ENCODE results near the gene PDE6G.

The PDE6G gene

DNA sequence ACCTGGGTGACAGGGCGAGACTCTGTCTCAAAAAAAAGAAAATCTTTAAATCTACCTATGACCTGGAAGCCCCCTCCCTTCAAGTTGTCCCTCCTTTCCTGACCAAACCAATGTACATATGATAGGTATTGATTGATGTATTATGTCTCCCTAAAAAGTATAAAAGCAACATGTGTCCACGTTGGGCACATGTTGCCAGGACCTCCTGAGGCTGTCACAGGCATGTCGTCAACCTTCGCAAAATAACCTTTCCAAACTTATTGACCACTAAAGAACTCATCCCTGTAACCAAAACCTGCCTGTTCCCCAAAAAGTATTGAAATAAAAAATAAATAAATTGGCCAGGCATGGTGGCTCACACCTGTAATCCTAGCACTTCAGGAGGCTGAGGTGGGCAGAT lies 5.7 kb upstream of the PDE6G start:
- Histone ChIP-seq H4K20me1 (ENCODE audit: insufficient read depth, low read length, poor library complexity, severe bottlenecking) (peaks cover 3% of the 10 kb centered on the region), H3K4me2 (ENCODE audit: low read depth, low read length, poor library complexity, severe bottlenecking) (no peak overlapping the region), H3K9ac (ENCODE audit: low read depth, low read length, poor library complexity, severe bottlenecking) (no peak overlapping the region), H3K4me1 (ENCODE audit: insufficient read depth, low read length, poor library complexity, severe bottlenecking) (peaks cover 30% of the 10 kb centered on the region), H3K9me3 (ENCODE audit: insufficient read depth, low read depth, low read length) (no peaks in the 10 kb centered on the region), H3K27me3 (ENCODE audit: insufficient read depth, low read length, poor library complexity, severe bottlenecking) (no peaks in the 10 kb centered on the region), H3K79me2 (ENCODE audit: insufficient read depth, low read length) (peaks cover 27% of the 10 kb centered on the region), H3K9me2 (replicated peaks; ENCODE audit: low read depth, low read length) (no peaks in the 10 kb centered on the region), H3K36me3 (ENCODE audit: insufficient read depth, low read length) (no peaks in the 10 kb centered on the region), H2AFZ (ENCODE audit: low read length) (no peak overlapping the region), H3K4me3 (ENCODE audit: low read length, poor library complexity, severe bottlenecking) (no peak overlapping the region), H3F3A (ENCODE audit: low read depth) (peaks cover 8% of the 10 kb centered on the region)
- no peak for TF ChIP-seq EZH2phosphoT487 (IDR thresholded peaks at IDR 0.05; ENCODE audit: borderline replicate concordance)
- TF ChIP-seq, protein P1, sequence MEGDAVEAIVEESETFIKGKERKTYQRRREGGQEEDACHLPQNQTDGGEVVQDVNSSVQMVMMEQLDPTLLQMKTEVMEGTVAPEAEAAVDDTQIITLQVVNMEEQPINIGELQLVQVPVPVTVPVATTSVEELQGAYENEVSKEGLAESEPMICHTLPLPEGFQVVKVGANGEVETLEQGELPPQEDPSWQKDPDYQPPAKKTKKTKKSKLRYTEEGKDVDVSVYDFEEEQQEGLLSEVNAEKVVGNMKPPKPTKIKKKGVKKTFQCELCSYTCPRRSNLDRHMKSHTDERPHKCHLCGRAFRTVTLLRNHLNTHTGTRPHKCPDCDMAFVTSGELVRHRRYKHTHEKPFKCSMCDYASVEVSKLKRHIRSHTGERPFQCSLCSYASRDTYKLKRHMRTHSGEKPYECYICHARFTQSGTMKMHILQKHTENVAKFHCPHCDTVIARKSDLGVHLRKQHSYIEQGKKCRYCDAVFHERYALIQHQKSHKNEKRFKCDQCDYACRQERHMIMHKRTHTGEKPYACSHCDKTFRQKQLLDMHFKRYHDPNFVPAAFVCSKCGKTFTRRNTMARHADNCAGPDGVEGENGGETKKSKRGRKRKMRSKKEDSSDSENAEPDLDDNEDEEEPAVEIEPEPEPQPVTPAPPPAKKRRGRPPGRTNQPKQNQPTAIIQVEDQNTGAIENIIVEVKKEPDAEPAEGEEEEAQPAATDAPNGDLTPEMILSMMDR (conservative IDR thresholded peaks at IDR 0.05; ENCODE audit: low read length) = no peak

DNA sequence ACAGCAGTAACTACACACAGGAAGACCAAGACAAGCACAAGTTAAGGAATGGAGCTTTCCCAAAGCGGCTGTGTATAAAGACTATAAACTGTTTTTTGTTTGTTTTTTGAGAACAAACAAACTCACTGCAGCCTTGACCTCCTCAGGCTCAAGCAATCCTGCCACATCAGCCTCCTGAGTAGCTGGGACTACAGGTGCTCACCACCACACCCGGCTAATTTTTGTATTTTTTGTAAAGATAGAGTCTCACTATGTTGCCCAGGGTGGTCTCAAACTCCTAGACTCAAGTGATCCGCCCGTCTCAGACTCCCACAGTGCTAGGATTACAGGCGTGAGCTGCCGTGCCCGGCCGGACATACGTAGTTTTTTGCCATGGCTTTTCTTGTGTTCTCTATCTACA lies 4.1 kb upstream of the PDE6G start:
- H3K4me3 ChIP-seq (ENCODE audit: low read length, poor library complexity, severe bottlenecking) = no peak overlapping the region
- H3K4me2 ChIP-seq (ENCODE audit: low read depth, low read length, poor library complexity, severe bottlenecking) = no peak overlapping the region
- no peaks in the 10 kb centered on the region for H3K36me3 ChIP-seq (ENCODE audit: insufficient read depth, low read length)
- H2AFZ ChIP-seq (ENCODE audit: low read length) = no peak overlapping the region
- no peaks in the 10 kb centered on the region for H3K9me3 ChIP-seq (ENCODE audit: insufficient read depth, low read depth, low read length)
- no peaks in the 10 kb centered on the region for H3K9me2 ChIP-seq (replicated peaks; ENCODE audit: low read depth, low read length)
- peaks cover 3% of the 10 kb centered on the region; the same call in 1 of the 2 replicates for H3F3A ChIP-seq (ENCODE audit: low read depth)
- peaks cover 15% of the 10 kb centered on the region for H3K79me2 ChIP-seq (ENCODE audit: insufficient read depth, low read length)
- H3K27me3 ChIP-seq (ENCODE audit: insufficient read depth, low read length, poor library complexity, severe bottlenecking) = no peaks in the 10 kb centered on the region
- TF ChIP-seq EZH2phosphoT487 (IDR thresholded peaks at IDR 0.05; ENCODE audit: borderline replicate concordance) = no peak
- TF ChIP-seq, protein P1 (conservative IDR thresholded peaks at IDR 0.05; ENCODE audit: low read length) = no peak
- H3K4me1 ChIP-seq (ENCODE audit: insufficient read depth, low read length, poor library complexity, severe bottlenecking) = peaks cover 35% of the 10 kb centered on the region
- no peak overlapping the region for H3K9ac ChIP-seq (ENCODE audit: low read depth, low read length, poor library complexity, severe bottlenecking)
- peaks cover 3% of the 10 kb centered on the region for H4K20me1 ChIP-seq (ENCODE audit: insufficient read depth, low read length, poor library complexity, severe bottlenecking)

DNA sequence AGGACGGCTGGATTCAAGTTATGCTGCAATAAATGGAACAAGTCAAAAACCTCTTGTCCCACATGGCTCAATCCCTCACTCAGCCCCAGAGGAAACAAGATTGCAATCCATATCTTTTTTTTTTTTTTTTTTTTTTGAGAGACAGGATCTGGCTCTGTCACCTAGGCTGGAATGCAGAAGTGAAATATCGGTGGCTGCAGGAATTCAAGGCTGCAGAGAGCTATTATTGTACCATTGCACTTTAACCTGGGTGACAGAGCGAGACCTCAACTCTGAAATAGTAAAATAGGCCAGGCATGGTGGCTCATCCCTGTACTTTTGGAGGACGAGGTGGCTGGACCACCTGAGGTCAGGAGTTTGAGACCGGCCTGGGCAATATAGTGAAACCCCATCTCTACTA lies 2.7 kb upstream of the PDE6G start:
- no peak for TF ChIP-seq EZH2phosphoT487 (IDR thresholded peaks at IDR 0.05; ENCODE audit: borderline replicate concordance)
- TF ChIP-seq, protein P1 (conservative IDR thresholded peaks at IDR 0.05; ENCODE audit: low read length) = no peak
- H3K4me1 ChIP-seq (ENCODE audit: insufficient read depth, low read length, poor library complexity, severe bottlenecking) = peaks cover 24% of the 10 kb centered on the region
- no peak overlapping the region for H3K4me2 ChIP-seq (ENCODE audit: low read depth, low read length, poor library complexity, severe bottlenecking)
- no peaks in the 10 kb centered on the region for H3K36me3 ChIP-seq (ENCODE audit: insufficient read depth, low read length)
- no peak overlapping the region for H2AFZ ChIP-seq (ENCODE audit: low read length)
- no peaks in the 10 kb centered on the region for H3K9me2 ChIP-seq (replicated peaks; ENCODE audit: low read depth, low read length)
- no peaks in the 10 kb centered on the region for H3K9me3 ChIP-seq (ENCODE audit: insufficient read depth, low read depth, low read length)
- H3K9ac ChIP-seq (ENCODE audit: low read depth, low read length, poor library complexity, severe bottlenecking) = no peak overlapping the region
- H3F3A ChIP-seq (ENCODE audit: low read depth) = peaks cover 3% of the 10 kb centered on the region; the same call in 1 of the 2 replicates
- H3K4me3 ChIP-seq (ENCODE audit: low read length, poor library complexity, severe bottlenecking) = no peak overlapping the region
- H3K27me3 ChIP-seq (ENCODE audit: insufficient read depth, low read length, poor library complexity, severe bottlenecking) = no peaks in the 10 kb centered on the region
- no peaks in the 10 kb centered on the region for H4K20me1 ChIP-seq (ENCODE audit: insufficient read depth, low read length, poor library complexity, severe bottlenecking)
- peaks cover 1% of the 10 kb centered on the region; the same call in 1 of the 2 replicates for H3K79me2 ChIP-seq (ENCODE audit: insufficient read depth, low read length)
